ENCODE results near the gene EVC. TPM values are rescaled to one million over a fixed set of nuclear protein-coding genes. Genes with fewer than 3 reads are reported as not detected.

Gene EVC
- total and polyA plus RNA-seq, 2 experiments from 2014 or later = 4.8 to 8.6 TPM

- Histone ChIP-seq H3K9me3 (ENCODE audit: low read depth) (no peaks in the 10 kb centered on the region), H3K27me3 (no peaks in the 10 kb centered on the region), H3K27ac (no peak overlapping the region), H2AFZ (no peak overlapping the region), H3K4me3 (no peak overlapping the region), H3K4me2 (no peak overlapping the region), H3K79me2 (no peaks in the 10 kb centered on the region), H3K36me3 (replicated peaks; ENCODE audit: insufficient read depth, low read depth) (no peaks in the 10 kb centered on the region), H3K9me2 (replicated peaks; ENCODE audit: insufficient read depth) (no peaks in the 10 kb centered on the region), H3K4me1 (ENCODE audit: insufficient read depth) (no peaks in the 10 kb centered on the region), H4K20me1 (ENCODE audit: insufficient read depth, poor library complexity, severe bottlenecking) (no peaks in the 10 kb centered on the region)
- DNase-seq (ENCODE audit: low spot score) = no peak
- 96% methylated on average over 30 of the region's 30 CpGs for WGBS (ENCODE audit: low lambda C conversion rate, missing lambda C conversion rate)
- no peak for TF ChIP-seq EZH2 (IDR thresholded peaks at IDR 0.05; ENCODE audit: borderline replicate concordance)
- no peak for TF ChIP-seq EZH2phosphoT487 (IDR thresholded peaks at IDR 0.05; ENCODE audit: low read depth, severe bottlenecking, unreplicated experiment)
- TF ChIP-seq CTCF (IDR thresholded peaks at IDR 0.05; ENCODE audit: poor library complexity) = no peak
These were observed 20.3 kb downstream of the EVC start for GRCh38 chr4:5730993-5731990.

- Histone ChIP-seq H3K36me3 (replicated peaks; ENCODE audit: insufficient read depth, low read depth) (no peaks in the 10 kb centered on the region), H3K4me2 (no peak overlapping the region), H3K79me2 (no peaks in the 10 kb centered on the region), H3K9me2 (replicated peaks; ENCODE audit: insufficient read depth) (no peaks in the 10 kb centered on the region), H4K20me1 (ENCODE audit: insufficient read depth, poor library complexity, severe bottlenecking) (no peaks in the 10 kb centered on the region), H3K4me3 (no peak overlapping the region), H3K4me1 (ENCODE audit: insufficient read depth) (no peaks in the 10 kb centered on the region), H2AFZ (no peak overlapping the region), H3K9me3 (ENCODE audit: low read depth) (no peaks in the 10 kb centered on the region), H3K27ac (no peak overlapping the region), H3K27me3 (no peaks in the 10 kb centered on the region)
- TF ChIP-seq EZH2phosphoT487 (IDR thresholded peaks at IDR 0.05; ENCODE audit: low read depth, severe bottlenecking, unreplicated experiment) (no peak), CTCF (IDR thresholded peaks at IDR 0.05; ENCODE audit: poor library complexity) (no peak)
- WGBS (ENCODE audit: low lambda C conversion rate, missing lambda C conversion rate) = 97% methylated on average over 10 of the region's 10 CpGs
- DNase-seq (ENCODE audit: low spot score) = no peak
These were observed 21.2 kb downstream of the EVC start for GRCh38 chr4:5732158-5732557.

GRCh38 chr4:5734853-5735252 lies 23.9 kb downstream of the EVC start:
- no peak for TF ChIP-seq CTCF (IDR thresholded peaks at IDR 0.05; ENCODE audit: poor library complexity)
- TF ChIP-seq EZH2 (IDR thresholded peaks at IDR 0.05; ENCODE audit: borderline replicate concordance) = no peak
- no peak for TF ChIP-seq EZH2phosphoT487 (IDR thresholded peaks at IDR 0.05; ENCODE audit: low read depth, severe bottlenecking, unreplicated experiment)
- Histone ChIP-seq H3K27me3 (no peaks in the 10 kb centered on the region), H3K4me1 (ENCODE audit: insufficient read depth) (no peaks in the 10 kb centered on the region), H3K27ac (no peak overlapping the region), H3K9me3 (ENCODE audit: low read depth) (no peaks in the 10 kb centered on the region), H2AFZ (no peak overlapping the region), H3K9me2 (replicated peaks; ENCODE audit: insufficient read depth) (no peaks in the 10 kb centered on the region), H3K36me3 (replicated peaks; ENCODE audit: insufficient read depth, low read depth) (no peaks in the 10 kb centered on the region), H3K79me2 (no peaks in the 10 kb centered on the region), H4K20me1 (ENCODE audit: insufficient read depth, poor library complexity, severe bottlenecking) (no peaks in the 10 kb centered on the region), H3K4me2 (no peak overlapping the region), H3K4me3 (no peak overlapping the region)
- DNase-seq (ENCODE audit: low spot score) = no peak
- WGBS (ENCODE audit: low lambda C conversion rate, missing lambda C conversion rate) = 95% methylated on average over 5 of the region's 5 CpGs
